PC-9 (cell line): ENCODE data around the gene PPAT. TPM values are rescaled to one million over a fixed set of nuclear protein-coding genes. Genes with fewer than 3 reads are reported as not detected.

Source experiments
- BruUV-seq: library from RNA; stranded (reverse); fragments of 400-500 nt; replicated peaks from 2 replicates; lab custom pipeline; 2021; lab: Mats Ljungman, UMichigan
- CTCF ChIA-PET: fragments of 300-600 bp; sonication (Branson Sonifier 250); formaldehyde crosslinking; loops from one replicate; lab custom pipeline; 2022; ENCODE audit warnings: antibody characterized with exemption; lab: Charles Lee
- POLR2A ChIA-PET: fragments of 300-600 bp; sonication (Branson Sonifier 250); formaldehyde crosslinking; loops from one replicate; lab custom pipeline; 2022; ENCODE audit warnings: antibody characterized with exemption; ENCODE audit not compliant: unreplicated experiment; lab: Charles Lee
- DNase-seq, 2 experiments: peaks; one replicate each; pipeline versions ENCODE4 v3.0.0 to v3.0.0-alpha.2; 2015 to 2022; ENCODE audit warnings: mixed read lengths in 1 of 2
- H2AFZ ChIP-seq: fragments of 200-600 bp; sonication (generic); 2 replicates; pipeline ENCODE4 v1.8.1; 2017; ENCODE audit warnings: antibody characterized with exemption
- H3F3A ChIP-seq: fragments of 200-600 bp; sonication (generic); 2 replicates; pipeline ENCODE4 v1.8.1; 2017; ENCODE audit warnings: antibody characterized with exemption, mild to moderate bottlenecking, low read depth; ENCODE audit not compliant: insufficient read depth
- H3K27ac ChIP-seq: fragments of 200-600 bp; sonication (generic); 2 replicates; pipeline ENCODE4 v1.6.1; 2016; ENCODE audit warnings: mixed run types
- H3K27me3 ChIP-seq: fragments of 200-600 bp; sonication (generic); 2 replicates; pipeline ENCODE4 v1.6.1; 2016; ENCODE audit warnings: low read depth, mixed run types; ENCODE audit not compliant: insufficient read depth
- H3K36me3 ChIP-seq: fragments of 200-600 bp; sonication (generic); 2 replicates; pipeline ENCODE4 v1.6.1; 2016; ENCODE audit warnings: low read depth, mixed run types
- H3K4me1 ChIP-seq: fragments of 200-600 bp; sonication (generic); replicated peaks from 2 replicates; pipeline ENCODE4 v1.6.1; 2016; ENCODE audit warnings: mixed run types; ENCODE audit not compliant: insufficient read depth
- H3K4me2 ChIP-seq: fragments of 200-600 bp; sonication (generic); 2 replicates; pipeline ENCODE4 v1.6.1; 2017; ENCODE audit warnings: mixed run types
- H3K4me3 ChIP-seq: fragments of 200-600 bp; sonication (generic); 2 replicates; pipeline ENCODE4 v1.6.1; 2016; ENCODE audit warnings: mixed run types
- H3K79me2 ChIP-seq: fragments of 200-600 bp; sonication (generic); 2 replicates; pipeline ENCODE4 v1.6.1; 2017; ENCODE audit warnings: low read depth, mixed run types
- H3K9me2 ChIP-seq: fragments of 200-600 bp; sonication (generic); 2 replicates; pipeline ENCODE4 v1.8.1; 2017; ENCODE audit warnings: mild to moderate bottlenecking; ENCODE audit not compliant: insufficient read depth
- H3K9me3 ChIP-seq: fragments of 200-600 bp; sonication (generic); 2 replicates; pipeline ENCODE4 v1.8.1; 2016; ENCODE audit warnings: low read depth; ENCODE audit not compliant: insufficient read depth
- H4K20me1 ChIP-seq: fragments of 200-600 bp; sonication (generic); 2 replicates; pipeline ENCODE4 v1.8.1; 2017; ENCODE audit not compliant: insufficient read depth
- CTCF ChIP-seq: fragments of 200-600 bp; sonication (generic); conservative IDR thresholded peaks from 2 replicates; pipeline ENCODE4 v1.6.1; 2017; ENCODE audit warnings: mixed run types, antibody characterized with exemption, mild to moderate bottlenecking, moderate library complexity
- EZH2 ChIP-seq: fragments of 200-600 bp; sonication (generic); IDR thresholded peaks from 2 replicates; pipeline ENCODE4 v1.8.0; 2017; ENCODE audit warnings: antibody characterized with exemption, low read depth
- intact Hi-C: fragments of 100-400 bp; cut with micrococcal nuclease; formaldehyde crosslinking; loops from one replicate; pipeline ENCODE4 v1.10.0; 2022; ENCODE audit not compliant: unreplicated experiment
- total RNA-seq: library from RNA; stranded (reverse); gene quantifications from 2 replicates; pipeline ENCODE4 v1.2.3, GENCODE V29; 2021

The PPAT gene
- total RNA-seq, 1 experiment from 2014 or later, result 21.3 TPM

GRCh38 chr4:56433280-56433679 lies 2.1 kb downstream of the PPAT start:
- ChIA-PET CTCF (no interaction called here), POLR2A (interaction anchor here (0.7 kb wide), 1 partner anchor 37 kb away, joined by 3 read pairs; no protein-coding TSS in a partner anchor)
- H3K79me2 ChIP-seq, result peaks cover 87% of the 10 kb centered on the region
- no peak overlapping the region for H2AFZ ChIP-seq
- peak overlapping the region; percentile 82 for H3K27ac ChIP-seq
- TF ChIP-seq EZH2 (no peak), CTCF (no peak)
- intact Hi-C loops, result no loop called here
- BruUV-seq, result no TSS peak
- peaks cover 11% of the 10 kb centered on the region; the same call in 1 of the 2 replicates for H3K4me1 ChIP-seq
- no peaks in the 10 kb centered on the region for H3K9me3 ChIP-seq
- peak overlapping the region; percentile 97 for H3K4me2 ChIP-seq
- peak overlapping the region; percentile 98 for H3K4me3 ChIP-seq
- no peaks in the 10 kb centered on the region for H3K9me2 ChIP-seq
- DNase-seq, result no peak
- H3F3A ChIP-seq, result peaks cover 15% of the 10 kb centered on the region
- no peaks in the 10 kb centered on the region for H3K27me3 ChIP-seq
- H4K20me1 ChIP-seq, result no peaks in the 10 kb centered on the region; the same call in 1 of the 2 replicates
- H3K36me3 ChIP-seq, result no peaks in the 10 kb centered on the region

GRCh38 chr4:56430203-56430602 lies 5.2 kb downstream of the PPAT start:
- no peak for DNase-seq
- no peaks in the 10 kb centered on the region for H3K9me3 ChIP-seq
- no peak overlapping the region for H3K27ac ChIP-seq
- no TSS peak for BruUV-seq
- CTCF ChIA-PET, result no interaction called here
- H3K4me2 ChIP-seq, result no peak overlapping the region
- no peak overlapping the region for H3K4me3 ChIP-seq
- H2AFZ ChIP-seq, result no peak overlapping the region
- POLR2A ChIA-PET, result interaction anchor here (0.7 kb wide), 1 partner anchor 64 kb away, joined by 5 read pairs; no protein-coding TSS in a partner anchor
- H3K36me3 ChIP-seq, result no peaks in the 10 kb centered on the region
- no peaks in the 10 kb centered on the region for H3K27me3 ChIP-seq
- peaks cover 7% of the 10 kb centered on the region; the same call in 1 of the 2 replicates for H3K4me1 ChIP-seq
- peaks cover 3% of the 10 kb centered on the region for H4K20me1 ChIP-seq
- peaks cover 18% of the 10 kb centered on the region for H3F3A ChIP-seq
- intact Hi-C loops, result no loop called here
- peaks cover 98% of the 10 kb centered on the region for H3K79me2 ChIP-seq
- H3K9me2 ChIP-seq, result no peaks in the 10 kb centered on the region
- TF ChIP-seq CTCF, result no peak
- no peak for TF ChIP-seq EZH2

GRCh38 chr4:56427179-56427578 lies 8.2 kb downstream of the PPAT start:
- TF ChIP-seq CTCF (no peak), EZH2 (no peak)
- Histone ChIP-seq H3K9me2 (no peaks in the 10 kb centered on the region), H3F3A (0 out of 2 replicates have a peak, but pooled peaks cover 5% of the 10 kb centered on the region), H3K4me1 (no peaks in the 10 kb centered on the region; the same call in 1 of the 2 replicates), H3K36me3 (no peaks in the 10 kb centered on the region), H4K20me1 (peaks cover 8% of the 10 kb centered on the region), H3K79me2 (peaks cover 100% of the 10 kb centered on the region), H3K4me3 (no peak overlapping the region), H2AFZ (no peak overlapping the region), H3K27me3 (no peaks in the 10 kb centered on the region), H3K4me2 (no peak overlapping the region), H3K9me3 (no peaks in the 10 kb centered on the region), H3K27ac (no peak overlapping the region)
- CTCF ChIA-PET, result no interaction called here
- no TSS peak for BruUV-seq
- intact Hi-C loops, result loop anchor here (10.0 kb wide), 1 partner anchor 118 kb away; no protein-coding TSS in a partner anchor
- POLR2A ChIA-PET, result no interaction called here
- DNase-seq, result no peak
